Measurements from ENCODE around the gene SLC35G6.
A peak's percentile ranks its signal among the peaks of the same experiment; 100 is the strongest.
"Not testable (repeated sequence)": the region's sequence is repeated elsewhere in the genome, so short reads cannot be mapped to it uniquely, and the experiment has no call there.

Gene SLC35G6

DNA sequence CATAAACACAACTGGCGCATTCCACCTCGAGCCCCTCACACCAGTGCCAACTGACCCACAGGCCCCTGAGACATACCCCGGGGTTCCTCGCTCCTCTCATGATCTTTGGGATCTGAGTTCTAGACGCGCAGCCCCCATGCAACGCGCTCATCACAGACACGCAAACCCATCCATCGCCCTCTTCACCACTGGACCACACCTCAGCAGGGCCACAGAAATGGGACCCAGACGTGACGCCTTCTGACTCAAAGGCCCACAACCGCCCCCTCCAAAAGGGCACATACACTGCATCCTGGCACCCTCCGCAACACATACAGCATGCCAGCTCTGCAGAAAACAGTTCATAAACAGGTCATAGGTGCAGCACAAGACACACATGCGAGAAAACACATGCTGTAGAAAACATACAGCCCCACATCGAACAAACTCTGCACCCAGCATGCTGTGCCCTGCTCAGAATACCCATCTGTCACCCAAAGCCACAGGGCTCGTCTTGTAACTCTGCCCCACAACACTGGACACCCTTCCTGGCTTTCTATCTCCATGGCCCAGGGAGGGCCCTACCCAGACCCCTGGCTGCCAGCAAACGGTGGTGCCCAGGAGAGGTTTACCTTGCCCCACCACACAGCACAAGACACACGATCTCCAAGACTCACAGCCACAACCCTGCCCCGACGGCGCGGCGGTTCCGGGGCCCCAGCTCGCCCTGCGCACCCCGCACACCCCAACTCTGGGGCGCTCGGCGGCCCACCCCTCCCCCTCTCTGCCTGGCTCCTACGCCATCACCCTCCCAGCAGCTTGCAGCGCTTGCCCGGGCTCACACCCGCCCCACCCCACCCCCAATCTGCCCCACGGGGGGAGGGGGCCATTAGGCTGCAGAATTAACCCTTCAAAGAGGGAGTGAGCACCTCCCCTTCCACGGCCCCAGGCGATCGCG, 2.7 kb upstream of the SLC35G6 start:
- TF ChIP-seq, protein P1, sequence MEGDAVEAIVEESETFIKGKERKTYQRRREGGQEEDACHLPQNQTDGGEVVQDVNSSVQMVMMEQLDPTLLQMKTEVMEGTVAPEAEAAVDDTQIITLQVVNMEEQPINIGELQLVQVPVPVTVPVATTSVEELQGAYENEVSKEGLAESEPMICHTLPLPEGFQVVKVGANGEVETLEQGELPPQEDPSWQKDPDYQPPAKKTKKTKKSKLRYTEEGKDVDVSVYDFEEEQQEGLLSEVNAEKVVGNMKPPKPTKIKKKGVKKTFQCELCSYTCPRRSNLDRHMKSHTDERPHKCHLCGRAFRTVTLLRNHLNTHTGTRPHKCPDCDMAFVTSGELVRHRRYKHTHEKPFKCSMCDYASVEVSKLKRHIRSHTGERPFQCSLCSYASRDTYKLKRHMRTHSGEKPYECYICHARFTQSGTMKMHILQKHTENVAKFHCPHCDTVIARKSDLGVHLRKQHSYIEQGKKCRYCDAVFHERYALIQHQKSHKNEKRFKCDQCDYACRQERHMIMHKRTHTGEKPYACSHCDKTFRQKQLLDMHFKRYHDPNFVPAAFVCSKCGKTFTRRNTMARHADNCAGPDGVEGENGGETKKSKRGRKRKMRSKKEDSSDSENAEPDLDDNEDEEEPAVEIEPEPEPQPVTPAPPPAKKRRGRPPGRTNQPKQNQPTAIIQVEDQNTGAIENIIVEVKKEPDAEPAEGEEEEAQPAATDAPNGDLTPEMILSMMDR (conservative IDR thresholded peaks at IDR 0.05) = no peak
- H3K27ac ChIP-seq = peak overlapping the region; percentile 87

- TF ChIP-seq, protein P1 (conservative IDR thresholded peaks at IDR 0.05) = no peak
- H3K27ac ChIP-seq = peak within 1 kb of the TSS; percentile 87
Measured at GRCh38 chr17:7479213-7480088, 1.8 kb upstream of the SLC35G6 start, which contains the start of gene ZBTB4. TSS of gene ZBTB4 (minus strand) at chr17:7479631. CDS start at chr17:7466801, 12,830 bp downstream.

GRCh38 chr17:7480089-7480384, 1.2 kb upstream of the SLC35G6 start:
- TF ChIP-seq, protein P1 (conservative IDR thresholded peaks at IDR 0.05) = no peak
- H3K27ac ChIP-seq = peak overlapping the region; percentile 87

- not testable (repeated sequence) for H3K27ac ChIP-seq
Measured at GRCh38 chr17:7481842-7482741, 846 bp downstream of the SLC35G6 start.

DNA sequence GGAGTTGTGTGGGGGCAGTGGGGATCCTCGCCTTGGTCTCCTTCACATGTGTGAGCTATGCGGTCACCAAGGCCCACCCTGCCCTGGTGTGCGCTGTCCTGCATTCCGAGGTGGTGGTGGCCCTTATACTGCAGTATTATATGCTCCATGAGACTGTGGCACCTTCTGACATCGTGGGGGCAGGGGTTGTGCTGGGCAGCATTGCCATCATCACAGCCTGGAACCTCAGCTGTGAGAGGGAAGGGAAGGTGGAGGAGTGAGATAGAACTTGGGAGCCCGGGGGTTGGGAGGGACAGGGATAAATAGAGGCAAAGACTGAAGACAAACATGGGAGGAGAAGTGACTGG, 1.5 kb downstream of the SLC35G6 start:
- not testable (repeated sequence) for H3K27ac ChIP-seq

- TF ChIP-seq, protein P1 (conservative IDR thresholded peaks at IDR 0.05) = no peak
- H3K27ac ChIP-seq = peak overlapping the region; percentile 95
Measured at GRCh38 chr17:7483255-7484066, 2.2 kb downstream of the SLC35G6 start.

- TF ChIP-seq, protein P1 (conservative IDR thresholded peaks at IDR 0.05) = no peak
- H3K27ac ChIP-seq = peak within 1 kb of the TSS; percentile 95
Measured at GRCh38 chr17:7484067-7484918, 3.0 kb downstream of the SLC35G6 start, which contains the start of gene POLR2A. TSS of gene POLR2A (plus strand) at chr17:7484366.

Data from VCaP (cell line).